Upper lobe of left lung (tissue), 6 donors: Measurements from ENCODE around the gene IGSF9B. TPM values are rescaled to one million over a fixed set of nuclear protein-coding genes. Genes with fewer than 3 reads are reported as not detected.
A peak's percentile ranks its signal among the peaks of the same experiment; 100 is the strongest.

ENCODE experiments used
- ATAC-seq, 2 donors: fragments of 200-7000 bp; cut with Tn5 transposase; one replicate each; pipeline ENCODE4 v1.9.1; 2022; ENCODE audit warnings: mild to moderate bottlenecking in 2 of 2, moderate library complexity in 2 of 2; ENCODE audit not compliant: low FRiP score in 2 of 2
- DNase-seq, 2 donors: peaks; one replicate each; pipeline ENCODE4 v3.0.0-alpha.2; 2019 to 2020
- H3K27ac ChIP-seq, 4 donors: fragments of 200-600 bp; sonication (generic); one replicate each; pipeline ENCODE4 v1.5.1; 2016 to 2019
- H3K27me3 ChIP-seq, 4 donors: fragments of 200-600 bp; sonication (generic); one replicate each; pipeline ENCODE4 v1.5.1; 2017 to 2019
- H3K36me3 ChIP-seq, 4 donors: fragments of 200-600 bp; sonication (generic); one replicate each; pipeline ENCODE4 v1.5.1; 2016 to 2019
- H3K4me1 ChIP-seq, 4 donors: fragments of 200-600 bp; sonication (generic); one replicate each; pipeline ENCODE4 v1.5.1; 2018 to 2019
- H3K4me3 ChIP-seq, 4 donors: fragments of 200-600 bp; sonication (generic); one replicate each; pipeline ENCODE4 v1.5.1; 2017 to 2019; ENCODE audit warnings: mild to moderate bottlenecking in 2 of 4, moderate library complexity in 1 of 4
- H3K9me3 ChIP-seq, 4 donors: fragments of 200-600 bp; sonication (generic); one replicate each; pipeline ENCODE4 v1.5.1; 2018 to 2019
- CTCF ChIP-seq, 6 experiments: fragments of 450-650 bp in 4 of 6; fragments of 200-600 bp in 2 of 6; sonication (generic) in 2 of 6; IDR thresholded peaks; one replicate each; pipeline ENCODE4 v1.5.1; 2016 to 2019; ENCODE audit warnings: antibody characterized with exemption in 6 of 6
- EP300 ChIP-seq, 4 donors: sonication (generic); formaldehyde crosslinking; IDR thresholded peaks; one replicate each; pipeline ENCODE4 v1.5.1; 2017; ENCODE audit warnings: antibody characterized with exemption in 4 of 4, control low read depth in 2 of 4
- POLR2A ChIP-seq, 4 donors: fragments of 450-650 bp; IDR thresholded peaks; one replicate each; pipeline ENCODE4 v1.5.1; 2016 to 2017; ENCODE audit warnings: antibody characterized with exemption in 4 of 4, mild to moderate bottlenecking in 2 of 4
- POLR2AphosphoS5 ChIP-seq, 2 donors: sonication (generic); formaldehyde crosslinking; IDR thresholded peaks; one replicate each; pipeline ENCODE4 v1.5.1; 2017; ENCODE audit warnings: antibody characterized with exemption in 2 of 2
- WGBS, 2 donors: methylation state at CpG; one replicate each; pipeline ENCODE4 v1.1.5; 2017 to 2018; 5-methylcytosine and 5-hydroxymethylcytosine counted together
- total RNA-seq, 6 donors: library from RNA; depleted of rRNA in 4 of 6; stranded (reverse); fragments of >200 nt in 4 of 6; gene quantifications; one replicate each; pipeline versions ENCODE4 v1.1.0 to v1.2.1, GENCODE V29; 2016 to 2021
- donor health status: DM: no; HTN: no; CAD: no; lungs with moderate emphysema.
- donor health status: DM: no; HTN: yes; CAD: no; lungs with severe emphysema.

IGSF9B gene
- total RNA-seq, 6 donors from 2014 or later = 1.6 to 13.6 (median 5.3) TPM

DNA sequence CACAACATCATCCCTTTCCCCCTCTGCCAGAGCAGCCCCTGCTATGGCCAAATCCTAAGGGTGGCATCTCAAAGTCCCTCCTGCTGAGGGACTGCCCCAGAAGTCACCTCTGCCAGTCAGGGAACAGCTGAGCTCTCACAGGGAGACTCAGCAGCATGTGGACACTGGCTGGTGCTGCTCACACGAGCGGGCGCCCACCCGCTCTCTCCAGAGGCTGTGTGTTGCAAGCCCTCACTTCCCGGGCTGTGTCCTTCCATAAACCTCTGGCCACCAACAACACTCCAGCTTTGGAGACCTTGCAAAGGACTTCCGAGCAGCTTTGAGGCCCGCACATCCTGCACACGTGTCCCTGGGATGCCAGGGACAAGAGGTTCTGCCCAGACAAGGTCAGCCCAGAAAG, 2.8 kb downstream of the IGSF9B start:
- ATAC-seq = no peak
- Histone ChIP-seq H3K9me3 (no peaks in the 10 kb centered on the region), H3K27me3 (peaks cover 0 to 42% (median 14%) of the 10 kb centered on the region in 4 donors), H3K4me1 (peaks cover 17 to 43% (median 25%) of the 10 kb centered on the region in 4 donors), H3K27ac (no peak overlapping the region), H3K36me3 (no peaks in the 10 kb centered on the region), H3K4me3 (no peak overlapping the region)
- 84 to 97% methylated on average over 6 to 8 of the region's 8 CpGs for WGBS, 2 donors
- TF ChIP-seq EP300 (IDR thresholded peaks at IDR 0.05) (no peak), POLR2AphosphoS5 (IDR thresholded peaks at IDR 0.05) (no peak), CTCF (IDR thresholded peaks at IDR 0.05) (no peak), POLR2A (IDR thresholded peaks at IDR 0.05) (no peak)
- DNase-seq = no peak

- H3K36me3 ChIP-seq = no peaks in the 10 kb centered on the region
- H3K27ac ChIP-seq = no peak overlapping the region
- H3K4me1 ChIP-seq = peaks cover 17 to 43% (median 25%) of the 10 kb centered on the region in 4 donors
- ATAC-seq = no peak
- 55 to 82% methylated on average over 3 to 5 of the region's 5 CpGs for WGBS, 2 donors
- no peak overlapping the region for H3K4me3 ChIP-seq
- H3K27me3 ChIP-seq = peaks cover 0 to 42% (median 14%) of the 10 kb centered on the region in 4 donors
- no peak for TF ChIP-seq CTCF (IDR thresholded peaks at IDR 0.05)
- no peak for TF ChIP-seq POLR2AphosphoS5 (IDR thresholded peaks at IDR 0.05)
- no peak for TF ChIP-seq EP300 (IDR thresholded peaks at IDR 0.05)
- no peak for TF ChIP-seq POLR2A (IDR thresholded peaks at IDR 0.05)
- no peaks in the 10 kb centered on the region for H3K9me3 ChIP-seq
- DNase-seq = no peak
Measured at GRCh38 chr11:133953547-133953946, 3.2 kb downstream of the IGSF9B start.

GRCh38 chr11:133952199-133953190, 4.3 kb downstream of the IGSF9B start:
- H3K4me1 ChIP-seq = peaks cover 17 to 33% (median 20%) of the 10 kb centered on the region in 4 donors
- peaks cover 0 to 42% (median 14%) of the 10 kb centered on the region in 4 donors for H3K27me3 ChIP-seq
- no peak overlapping the region for H3K27ac ChIP-seq
- H3K36me3 ChIP-seq = no peaks in the 10 kb centered on the region
- no peak overlapping the region for H3K4me3 ChIP-seq
- no peak for ATAC-seq
- 80 to 88% methylated on average over 8 to 10 of the region's 10 CpGs for WGBS, 2 donors
- no peak for TF ChIP-seq EP300 (IDR thresholded peaks at IDR 0.05)
- TF ChIP-seq POLR2AphosphoS5 (IDR thresholded peaks at IDR 0.05) = no peak
- no peak for TF ChIP-seq CTCF (IDR thresholded peaks at IDR 0.05)
- TF ChIP-seq POLR2A (IDR thresholded peaks at IDR 0.05) = no peak
- DNase-seq = no peak
- no peaks in the 10 kb centered on the region for H3K9me3 ChIP-seq

DNA sequence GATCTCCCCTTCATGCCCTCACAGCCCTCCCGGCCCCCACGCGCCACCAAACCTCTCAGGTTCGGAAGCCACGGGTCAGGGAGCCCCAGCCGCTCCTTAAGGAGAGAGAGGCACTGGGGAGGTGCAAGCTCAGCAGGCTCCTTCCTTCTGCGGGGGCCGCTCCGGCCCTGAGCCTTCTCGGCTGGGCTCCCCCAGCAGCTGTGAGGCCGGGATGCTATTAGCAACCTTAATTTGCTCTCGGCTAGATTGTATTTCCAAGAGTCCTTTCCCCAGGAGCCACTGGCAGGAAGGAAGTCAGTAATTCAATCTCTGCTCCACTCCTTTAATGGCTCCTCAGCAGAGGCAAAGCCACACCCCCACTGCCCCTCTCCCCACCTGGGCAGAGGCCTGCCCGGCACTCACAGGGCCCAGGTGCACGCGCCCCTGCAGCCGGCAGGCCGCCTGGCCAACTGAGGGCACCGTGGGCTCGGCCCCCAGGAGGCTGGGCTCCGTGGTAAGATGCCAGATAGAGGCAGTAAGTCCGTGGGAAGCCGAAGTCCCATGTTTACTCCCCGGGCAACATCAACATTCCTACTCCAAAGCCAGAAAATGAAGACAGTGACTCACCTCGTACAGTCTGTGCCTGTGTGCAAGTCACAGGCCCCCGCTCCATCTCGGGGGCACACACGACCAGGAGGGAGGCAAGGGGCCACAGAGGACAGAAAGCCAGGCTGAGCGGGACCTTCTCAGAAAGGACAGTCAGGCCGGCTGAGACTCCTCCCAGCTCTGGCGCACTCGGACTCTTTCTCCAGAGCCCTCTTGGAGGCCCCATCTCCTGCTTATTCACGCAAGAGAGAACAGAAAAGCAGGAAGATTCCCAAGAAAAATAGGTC, 5.2 kb downstream of the IGSF9B start:
- Histone ChIP-seq H3K9me3 (no peaks in the 10 kb centered on the region), H3K4me3 (no peak overlapping the region), H3K4me1 (peaks cover 16 to 32% (median 22%) of the 10 kb centered on the region in 4 donors), H3K27ac (no peak overlapping the region), H3K36me3 (no peaks in the 10 kb centered on the region), H3K27me3 (peaks cover 0 to 40% (median 14%) of the 10 kb centered on the region in 4 donors)
- peak in 1 of 2 donors; percentile 5 for ATAC-seq
- 40 to 41% methylated on average over 16 to 32 of the region's 32 CpGs for WGBS, 2 donors
- TF ChIP-seq CTCF (IDR thresholded peaks at IDR 0.05) (no peak), EP300 (IDR thresholded peaks at IDR 0.05) (no peak), POLR2A (IDR thresholded peaks at IDR 0.05) (no peak), POLR2AphosphoS5 (IDR thresholded peaks at IDR 0.05) (no peak)
- DNase-seq = no peak
